Activated CD4-positive, CD25-positive, alpha-beta regulatory T cell treated with anti-CD3 and anti-CD28 coated beads, Interleukin-2, amount 50 U/mL, for 16 hours (primary cell): ENCODE data around the gene IQCH.
"Not testable (repeated sequence)": the region's sequence is repeated elsewhere in the genome, so short reads cannot be mapped to it uniquely, and the experiment has no call there.

Source experiments
- DNase-seq: peaks from one replicate; pipeline ENCODE4 v3.0.0-alpha.2; 2020; ENCODE audit warnings: low read depth, low spot score

Gene IQCH

DNA sequence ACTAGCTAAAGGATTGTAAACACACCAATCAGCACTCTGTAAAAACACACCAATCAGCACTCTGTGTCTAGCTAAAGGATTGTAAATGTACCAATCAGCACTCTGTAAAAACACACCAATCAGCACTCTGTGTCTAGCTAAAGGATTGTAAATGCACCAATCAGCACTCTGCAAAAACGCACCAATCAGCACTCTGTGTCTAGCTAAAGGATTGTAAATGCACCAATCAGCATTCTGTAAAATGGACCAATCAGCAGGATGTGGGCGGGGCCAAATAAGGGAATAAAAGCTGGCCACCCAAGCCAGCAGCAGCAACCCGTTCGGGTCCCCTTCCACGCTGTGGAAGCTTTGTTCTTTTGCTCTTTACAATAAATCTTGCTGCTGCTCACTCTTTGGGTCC is 8.0 kb upstream of the IQCH start:
- not testable (repeated sequence) for DNase-seq

- no peak for DNase-seq
These were observed 6.5 kb upstream of the IQCH start for GRCh38 chr15:67248011-67248505.

DNA sequence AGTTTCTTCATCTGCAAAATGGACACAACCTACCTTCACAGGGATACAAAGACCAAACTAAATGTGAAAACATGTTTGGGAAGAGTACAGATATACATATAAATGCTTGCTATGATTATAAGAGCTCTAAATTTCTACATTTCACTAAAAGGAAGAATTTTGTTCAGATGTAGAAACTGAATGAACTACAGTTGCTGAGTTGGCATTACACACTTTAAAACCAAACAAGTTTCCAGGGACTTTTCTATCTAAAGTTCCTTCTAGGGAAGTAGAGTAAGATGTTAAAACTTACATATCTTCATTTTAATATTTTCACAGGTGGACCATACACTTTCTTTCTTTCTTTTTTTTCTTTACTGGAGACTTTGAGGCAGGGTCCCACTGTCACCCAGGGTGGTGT is 4.8 kb upstream of the IQCH start:
- no peak for DNase-seq

GRCh38 chr15:67251318-67251717 is 3.3 kb upstream of the IQCH start:
- no peak for DNase-seq

GRCh38 chr15:67253101-67253500 is 1.5 kb upstream of the IQCH start:
- DNase-seq: no peak

DNA sequence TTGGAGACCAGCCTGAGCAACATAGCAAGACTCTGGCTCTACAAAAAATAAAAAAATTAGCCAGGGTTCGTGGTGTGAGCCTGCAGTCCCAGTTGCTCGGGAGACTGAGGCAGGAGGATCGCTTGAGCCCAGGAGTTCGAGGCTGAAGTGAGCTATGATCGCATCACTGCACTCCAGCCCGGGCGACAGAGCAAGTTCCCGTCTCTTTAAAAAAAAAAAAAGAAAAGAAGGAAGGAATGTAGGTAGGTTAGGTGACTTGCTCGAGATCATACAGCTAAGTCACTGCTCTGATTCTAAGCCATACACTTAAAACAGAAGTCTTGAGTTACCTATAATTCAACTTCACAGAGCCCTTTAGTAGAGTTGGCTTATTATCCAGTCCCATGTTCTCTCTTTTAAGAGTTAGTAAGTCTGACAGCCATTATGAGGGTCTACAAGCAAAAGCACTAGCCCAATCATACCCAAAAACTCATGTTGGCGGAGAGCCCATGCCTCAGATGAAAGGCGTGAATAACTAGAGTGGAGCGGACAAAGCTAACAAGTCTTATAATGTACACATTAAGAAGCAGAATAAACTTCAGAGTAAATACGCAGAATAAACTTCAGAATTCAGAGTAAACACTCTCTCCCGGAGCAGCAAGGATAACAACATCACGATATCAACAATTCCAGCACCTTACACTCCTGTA is 893 bp upstream of the IQCH start:
- no peak for DNase-seq

DNA sequence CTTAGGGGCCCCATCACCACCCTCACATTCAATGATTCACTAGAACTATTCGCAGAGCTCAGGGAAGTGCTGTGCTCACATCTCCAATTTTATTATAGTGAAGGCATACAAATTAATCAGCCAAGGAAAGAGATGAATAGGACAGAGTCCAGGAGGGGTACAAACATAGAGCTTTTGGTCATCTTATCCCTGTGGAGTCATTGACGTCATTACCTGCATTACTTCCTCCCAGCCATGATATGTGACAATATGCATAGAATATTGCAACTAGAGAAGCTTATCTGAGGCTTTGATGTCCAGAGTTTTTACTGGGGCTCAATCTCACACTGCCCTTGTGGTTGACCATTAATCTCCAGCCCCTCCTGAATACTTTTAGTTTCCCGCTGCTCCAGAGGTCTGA is 1.5 kb downstream of the IQCH start:
- no peak for DNase-seq

DNA sequence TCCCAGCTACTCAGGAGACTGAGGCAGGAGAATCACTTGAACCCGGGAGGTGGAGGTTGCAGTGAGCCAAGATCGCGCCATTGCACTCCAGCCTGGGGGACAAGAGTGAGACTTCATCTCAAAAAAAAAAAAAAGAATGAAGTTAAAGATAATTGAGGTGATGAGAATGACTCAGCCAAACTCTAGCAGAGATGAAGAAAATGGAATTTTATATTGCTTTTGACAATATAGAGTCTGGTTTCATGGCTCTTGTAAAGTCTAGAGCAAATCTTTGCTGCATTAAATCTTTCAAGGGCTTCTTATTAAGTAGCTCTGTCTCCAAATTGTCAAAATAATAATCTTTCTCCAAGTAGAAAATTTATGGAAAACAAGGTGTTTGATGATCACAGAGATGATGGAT is 3.8 kb downstream of the IQCH start:
- DNase-seq: not testable (repeated sequence)

DNA sequence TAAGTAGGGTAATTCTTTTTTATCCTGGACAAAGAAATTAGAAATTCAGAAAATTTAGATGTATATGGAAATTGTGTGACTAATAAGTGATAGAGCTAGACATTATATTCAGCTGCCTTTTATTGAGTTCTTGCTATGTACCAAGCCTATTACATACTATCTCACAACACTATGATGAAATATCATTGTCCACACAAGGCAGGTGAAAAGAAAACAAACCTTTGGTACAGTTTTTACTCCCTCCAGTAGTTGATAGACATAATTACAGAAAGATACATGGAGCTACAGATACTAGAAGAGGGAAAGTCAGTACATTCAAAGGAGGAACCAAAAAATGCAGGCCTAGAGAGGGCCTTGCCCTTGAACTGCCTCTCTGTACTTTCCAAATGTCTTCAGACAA is 4.8 kb downstream of the IQCH start:
- DNase-seq: no peak

GRCh38 chr15:67259806-67260205 is 5.2 kb downstream of the IQCH start:
- no peak for DNase-seq

- DNase-seq: no peak
These were observed 12.3 kb downstream of the IQCH start for GRCh38 chr15:67266870-67267269.

GRCh38 chr15:67267440-67267839 is 12.9 kb downstream of the IQCH start:
- no peak for DNase-seq

DNA sequence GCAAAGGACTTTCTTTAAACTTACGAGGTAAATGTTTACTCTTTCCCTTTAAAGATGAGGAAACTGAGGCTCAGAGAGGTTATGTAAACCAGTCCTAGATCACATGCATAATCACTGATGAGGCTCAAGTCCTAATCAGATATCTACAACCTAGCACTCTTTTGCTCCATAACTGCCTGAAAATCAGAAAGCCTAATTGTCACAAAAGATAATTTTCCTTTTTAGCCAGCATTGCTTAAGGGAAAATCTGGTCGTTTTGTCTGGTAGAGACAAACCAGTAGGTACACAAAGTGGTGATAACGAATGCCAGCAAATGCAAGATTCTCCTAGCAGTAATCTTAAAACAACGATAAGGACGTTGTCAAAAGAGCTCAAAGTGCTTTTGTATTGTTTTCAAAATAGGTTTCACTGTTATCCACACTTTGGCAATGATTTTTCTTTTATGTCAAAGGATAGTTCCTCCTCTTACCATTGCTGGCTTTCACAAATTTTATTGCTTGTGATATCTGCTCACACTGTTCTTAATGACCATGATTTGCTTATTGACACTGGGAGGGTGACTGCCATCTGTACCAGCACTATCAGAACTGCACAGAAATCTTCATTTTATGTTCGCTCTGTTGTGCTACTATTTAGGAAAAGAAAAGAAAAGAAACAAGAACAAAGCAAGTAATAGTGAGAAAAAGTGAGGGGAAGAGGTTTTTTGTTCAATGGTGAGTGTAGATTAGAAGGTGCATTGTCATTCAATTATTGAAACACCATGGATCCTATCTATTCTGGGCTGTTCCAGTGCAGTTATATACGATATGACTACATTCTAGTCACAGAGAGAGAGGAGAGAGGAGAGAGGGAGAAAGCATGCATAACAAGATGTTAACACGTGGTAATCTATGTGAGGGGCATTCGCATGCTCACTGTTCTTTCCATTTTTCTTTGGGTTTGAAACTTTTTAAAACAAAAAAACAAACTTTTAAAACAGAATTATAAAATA is 13.7 kb downstream of the IQCH start:
- no peak for DNase-seq

DNA sequence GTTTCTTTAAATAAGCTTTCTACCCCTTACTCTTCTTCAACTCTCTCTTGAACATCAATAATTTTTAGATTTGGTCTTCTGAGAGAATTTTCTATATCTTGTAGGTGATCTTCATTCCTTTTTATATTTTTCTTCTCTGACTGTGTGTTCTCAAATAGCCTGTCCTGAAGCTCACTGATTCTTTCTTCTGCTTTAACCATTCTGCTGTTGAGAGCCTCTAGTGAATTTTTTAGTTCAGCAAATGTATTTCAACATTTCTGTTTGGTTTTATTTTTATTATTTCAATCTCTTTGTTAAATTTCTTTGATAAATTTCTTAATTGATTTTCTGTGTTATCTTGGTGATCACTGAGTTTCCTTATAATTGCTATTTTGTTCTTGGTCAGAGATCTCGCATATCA is 19.6 kb downstream of the IQCH start:
- DNase-seq: no peak

GRCh38 chr15:67276666-67277065 is 22.1 kb downstream of the IQCH start:
- no peak for DNase-seq

GRCh38 chr15:67280217-67280616 is 25.6 kb downstream of the IQCH start:
- DNase-seq: no peak

DNA sequence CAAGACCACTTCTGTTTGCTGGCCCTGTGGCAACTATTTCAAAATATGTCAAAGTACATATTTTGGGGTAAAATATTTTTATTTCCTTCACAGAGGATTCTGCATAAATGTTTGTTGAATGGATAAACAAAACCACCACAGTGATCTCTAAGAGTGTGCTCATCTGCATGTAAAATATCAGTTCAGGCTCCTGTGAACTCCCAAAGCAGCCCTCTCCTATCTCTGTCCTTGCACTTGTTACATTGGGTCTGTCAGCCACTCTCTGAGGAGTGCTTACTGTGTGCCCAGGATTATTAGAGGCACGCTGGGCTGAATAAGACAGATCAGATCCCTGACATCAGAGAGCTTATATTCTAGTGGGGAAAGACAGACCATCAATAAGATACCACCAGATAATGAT is 27.1 kb downstream of the IQCH start:
- no peak for DNase-seq

- DNase-seq: not testable (repeated sequence)
These were observed 31.0 kb downstream of the IQCH start for GRCh38 chr15:67285625-67286024.

- not testable (repeated sequence) for DNase-seq
These were observed 31.8 kb downstream of the IQCH start for GRCh38 chr15:67286400-67286799.

GRCh38 chr15:67290319-67290718 is 35.7 kb downstream of the IQCH start:
- DNase-seq: no peak

DNA sequence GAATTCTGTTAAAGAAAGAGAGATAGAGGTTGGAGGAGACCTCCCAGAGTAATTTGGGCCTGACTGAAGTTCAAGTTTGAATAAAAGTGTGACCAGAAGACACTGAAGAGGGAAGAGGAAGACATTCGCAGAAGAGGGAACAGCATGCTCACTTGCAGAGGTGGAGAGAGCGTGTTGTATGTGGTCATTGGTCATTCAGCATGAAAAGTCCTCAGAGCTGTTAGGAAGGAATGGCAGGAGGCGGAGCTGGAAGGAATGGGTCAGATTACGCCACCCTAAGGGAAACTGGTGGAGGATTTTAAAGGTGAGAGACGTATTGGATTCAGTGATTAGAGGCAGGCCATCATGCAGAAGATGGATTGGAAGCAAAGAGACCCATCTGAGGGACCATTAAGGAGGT is 41.6 kb downstream of the IQCH start:
- no peak for DNase-seq

DNA sequence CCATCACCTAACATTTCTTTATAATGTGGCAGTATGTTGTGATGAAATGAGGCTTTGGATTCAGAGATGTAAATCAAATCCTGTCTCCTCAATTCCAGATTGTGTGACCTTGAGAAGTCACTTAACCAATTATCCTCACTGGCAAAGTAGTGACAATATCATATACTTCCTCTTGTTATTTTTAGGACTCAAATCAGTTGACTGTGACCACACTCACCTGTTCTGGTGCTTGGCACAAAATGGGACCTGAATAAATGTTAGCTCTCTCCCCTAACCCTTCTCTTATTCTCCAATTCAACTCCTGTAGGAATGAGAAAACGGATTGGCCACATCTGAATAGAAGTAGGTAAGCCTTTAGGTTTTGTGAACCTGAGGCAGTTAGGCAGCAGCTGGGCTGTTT is 42.1 kb downstream of the IQCH start:
- no peak for DNase-seq
